Activated naive CD8-positive, alpha-beta T cell treated with anti-CD3 and anti-CD28 coated beads, Interleukin-2, amount 10 ng/mL, durations not matched to agents 7 days and 5 days (primary cell): Measurements from ENCODE around the gene GPX2. TPM values are rescaled to one million over a fixed set of nuclear protein-coding genes. Genes with fewer than 3 reads are reported as not detected.

Experiments
- ATAC-seq: fragments of 150-1000 bp; cut with Tn5 transposase; one replicate; pipeline ENCODE4 v1.10.0; 2021; ENCODE audit warnings: low read depth, moderate library complexity
- POLR2A ChIA-PET: fragments of 350-600 bp; sonication (Branson Sonifier 250); formaldehyde crosslinking; loops from one replicate; lab custom pipeline; 2021; ENCODE audit warnings: antibody characterized with exemption; lab: Charles Lee
- DNase-seq: peaks from one replicate; pipeline ENCODE4 v3.0.0; 2021
- H3K27ac Mint-ChIP-seq: one replicate; pipeline ENCODE4 v1.8.0; 2022; ENCODE audit warnings: mild to moderate bottlenecking, mixed read lengths
- H3K27me3 Mint-ChIP-seq: one replicate; pipeline ENCODE4 v1.8.0; 2022; ENCODE audit warnings: mild to moderate bottlenecking, moderate library complexity, mixed read lengths
- H3K36me3 Mint-ChIP-seq: one replicate; pipeline ENCODE4 v1.8.0; 2021; ENCODE audit warnings: mild to moderate bottlenecking, mixed read lengths
- H3K4me1 Mint-ChIP-seq: one replicate; pipeline ENCODE4 v1.8.0; 2021; ENCODE audit warnings: mixed read lengths
- H3K4me3 Mint-ChIP-seq: one replicate; pipeline ENCODE4 v1.8.0; 2022; ENCODE audit warnings: mild to moderate bottlenecking, moderate library complexity, mixed read lengths
- H3K9me3 Mint-ChIP-seq: one replicate; pipeline ENCODE4 v1.8.0; 2021; ENCODE audit warnings: mixed read lengths
- total RNA-seq, 2 experiments: library from RNA; stranded (reverse); gene quantifications; one replicate each; pipeline ENCODE4 v1.2.3, GENCODE V29; 2021

The GPX2 gene
- total RNA-seq, 2 experiments from 2014 or later: not detected

DNA sequence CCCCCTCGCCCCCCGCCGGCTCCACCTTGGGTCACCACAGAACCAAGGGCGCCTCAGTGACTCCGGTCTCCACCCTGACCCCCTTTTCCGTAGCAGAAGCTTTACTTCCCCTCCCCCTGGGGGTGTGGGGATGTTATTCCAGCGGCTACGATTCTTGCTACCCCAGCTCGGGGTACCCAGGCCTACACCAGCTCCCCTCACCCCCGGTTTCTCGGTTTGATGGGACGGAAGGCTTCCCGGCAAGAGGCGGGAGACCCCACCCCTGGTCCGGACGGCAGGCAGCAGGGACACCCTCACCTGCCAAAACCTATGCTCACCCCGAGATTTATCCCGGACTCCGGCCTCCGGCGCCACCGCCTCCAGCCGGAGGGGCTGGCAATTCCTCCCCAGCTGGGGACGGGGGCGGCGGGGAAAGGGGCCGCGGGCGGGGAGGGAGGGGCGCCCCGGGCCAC is 29.0 kb upstream of the GPX2 start:
- DNase-seq: no peak
- peak; percentile 6 for ATAC-seq
- H3K36me3 Mint-ChIP-seq: no peaks in the 10 kb centered on the region
- no peak overlapping the region for H3K27ac Mint-ChIP-seq
- POLR2A ChIA-PET: interaction anchor here (1.5 kb wide), 1 partner anchor 28 kb away, joined by 3 read pairs; no protein-coding TSS in a partner anchor
- peaks cover 16% of the 10 kb centered on the region for H3K27me3 Mint-ChIP-seq
- H3K9me3 Mint-ChIP-seq: no peaks in the 10 kb centered on the region
- H3K4me3 Mint-ChIP-seq: peak overlapping the region; percentile 65
- H3K4me1 Mint-ChIP-seq: peaks cover 8% of the 10 kb centered on the region

DNA sequence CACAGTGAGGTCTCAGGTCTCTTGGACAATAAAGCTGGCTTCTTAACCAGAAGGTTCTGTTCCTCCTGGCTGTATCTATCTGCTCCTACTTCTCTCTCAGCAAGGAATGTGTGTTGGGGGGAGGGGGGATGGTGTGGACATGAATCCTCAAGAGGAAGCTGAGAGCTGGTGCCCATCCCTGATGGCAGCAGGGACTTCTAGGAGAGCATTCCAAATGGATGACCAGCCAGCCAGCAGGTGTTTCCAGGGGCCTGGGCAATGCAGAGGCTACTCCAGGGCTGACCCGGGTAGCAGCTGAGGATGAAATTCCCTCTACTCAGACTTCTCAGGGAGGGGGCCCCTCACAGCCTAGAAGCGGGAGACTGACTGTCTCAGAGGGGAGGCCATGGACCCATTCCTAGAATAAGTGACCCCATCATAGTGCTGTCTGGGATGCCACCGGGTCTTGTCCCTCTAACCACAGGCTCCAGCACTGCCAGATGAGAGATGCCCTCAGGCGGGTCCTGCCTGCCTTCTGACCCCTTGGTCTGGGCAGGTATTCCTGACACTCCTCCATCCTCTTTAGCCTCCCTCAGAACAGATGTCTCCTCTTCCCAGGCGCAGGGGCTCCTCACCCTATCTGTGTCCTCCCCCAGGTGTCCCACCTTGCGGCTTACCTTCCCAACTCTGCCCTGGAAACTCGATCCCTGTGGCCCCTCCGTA is 28.4 kb upstream of the GPX2 start:
- H3K9me3 Mint-ChIP-seq: no peaks in the 10 kb centered on the region
- no peak for ATAC-seq
- H3K27me3 Mint-ChIP-seq: peaks cover 13% of the 10 kb centered on the region
- DNase-seq: no peak
- no peaks in the 10 kb centered on the region for H3K36me3 Mint-ChIP-seq
- POLR2A ChIA-PET: interaction anchor here (1.5 kb wide), 1 partner anchor 27 kb away, joined by 3 read pairs; no protein-coding TSS in a partner anchor
- no peak overlapping the region for H3K27ac Mint-ChIP-seq
- peak overlapping the region; percentile 65 for H3K4me3 Mint-ChIP-seq
- peaks cover 8% of the 10 kb centered on the region for H3K4me1 Mint-ChIP-seq

DNA sequence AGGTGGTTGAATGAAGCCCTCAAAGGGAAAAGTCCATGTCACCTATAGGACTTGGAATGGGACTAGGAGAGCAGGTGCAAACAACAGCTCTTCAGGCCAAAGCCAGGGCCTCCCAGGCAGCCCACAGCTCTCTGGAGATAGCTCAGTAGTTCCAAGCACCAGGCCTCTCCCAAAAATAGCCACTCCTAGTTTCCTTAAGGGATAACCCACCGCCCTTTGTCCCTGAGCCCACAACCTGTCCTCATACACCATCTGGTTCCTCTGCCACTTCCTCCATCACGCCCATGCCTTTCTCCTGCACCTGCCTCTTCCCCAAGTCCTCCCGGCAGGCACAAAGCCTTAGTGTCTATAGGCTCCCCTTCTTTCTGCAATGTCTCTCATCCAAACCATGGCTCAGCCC is 27.5 kb upstream of the GPX2 start:
- H3K4me3 Mint-ChIP-seq: no peak overlapping the region
- no peak overlapping the region for H3K27ac Mint-ChIP-seq

DNA sequence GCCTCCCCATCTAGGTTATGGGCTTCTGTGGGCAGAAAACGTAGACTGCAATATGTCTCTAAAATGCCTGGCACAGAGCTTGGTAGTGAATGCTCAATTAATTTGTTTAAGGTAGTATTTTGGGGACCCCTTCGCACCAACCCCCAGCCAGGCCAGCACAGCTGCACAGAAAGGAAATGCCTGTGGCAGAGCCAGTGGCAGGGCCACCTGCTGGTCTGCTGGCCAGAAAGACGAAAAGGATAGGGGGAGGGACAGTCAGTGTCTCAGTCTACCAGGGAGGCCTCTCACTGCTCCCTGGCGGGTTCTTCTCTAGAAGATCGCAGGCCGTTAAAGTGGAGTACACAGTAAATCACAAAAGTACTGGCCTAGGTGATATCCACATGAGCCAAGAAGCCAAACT is 26.1 kb upstream of the GPX2 start:
- ATAC-seq (no peak), DNase-seq (no peak)
- no peaks in the 10 kb centered on the region for H3K36me3 Mint-ChIP-seq
- H3K4me1 Mint-ChIP-seq: peaks cover 8% of the 10 kb centered on the region
- POLR2A ChIA-PET: no interaction called here
- no peak overlapping the region for H3K27ac Mint-ChIP-seq
- H3K27me3 Mint-ChIP-seq: peaks cover 9% of the 10 kb centered on the region
- no peak overlapping the region for H3K4me3 Mint-ChIP-seq
- H3K9me3 Mint-ChIP-seq: no peaks in the 10 kb centered on the region

More for the DNA sequence above, 27.5 kb upstream of the GPX2 start:
- ATAC-seq (no peak), DNase-seq (peak; percentile 24)
- POLR2A ChIA-PET: interaction anchor here (0.5 to 1.5 kb wide), 4 partner anchors 14 to 1849 kb away, joined by 3 to 6 read pairs (median 4); no protein-coding TSS in a partner anchor
- H3K36me3 Mint-ChIP-seq: no peaks in the 10 kb centered on the region
- peaks cover 13% of the 10 kb centered on the region for H3K27me3 Mint-ChIP-seq
- H3K9me3 Mint-ChIP-seq: no peaks in the 10 kb centered on the region
- H3K4me1 Mint-ChIP-seq: peaks cover 8% of the 10 kb centered on the region

DNA sequence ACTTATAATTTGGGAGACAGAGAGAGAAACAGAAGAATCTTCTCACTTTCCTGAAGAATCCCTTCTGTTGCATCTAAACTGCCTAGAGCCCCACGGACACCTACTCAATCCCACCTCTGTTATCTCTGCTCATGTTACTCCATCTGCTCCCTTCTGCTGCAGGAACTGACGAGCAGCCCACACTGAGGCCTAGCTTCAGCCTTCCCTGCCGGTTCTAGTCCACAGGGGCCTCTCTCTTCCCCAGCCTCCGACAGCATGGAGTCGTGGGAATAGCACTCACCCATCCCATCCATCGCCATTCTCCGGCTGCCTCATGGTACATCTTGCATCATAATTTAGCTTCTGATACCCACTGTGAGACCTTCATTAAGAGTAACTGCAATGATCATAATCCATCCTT is 25.6 kb upstream of the GPX2 start:
- H3K4me1 Mint-ChIP-seq: peaks cover 8% of the 10 kb centered on the region
- ATAC-seq (no peak), DNase-seq (no peak)
- POLR2A ChIA-PET: no interaction called here
- H3K27me3 Mint-ChIP-seq: peaks cover 7% of the 10 kb centered on the region
- no peak overlapping the region for H3K4me3 Mint-ChIP-seq
- H3K27ac Mint-ChIP-seq: no peak overlapping the region
- H3K9me3 Mint-ChIP-seq: no peaks in the 10 kb centered on the region
- no peaks in the 10 kb centered on the region for H3K36me3 Mint-ChIP-seq

DNA sequence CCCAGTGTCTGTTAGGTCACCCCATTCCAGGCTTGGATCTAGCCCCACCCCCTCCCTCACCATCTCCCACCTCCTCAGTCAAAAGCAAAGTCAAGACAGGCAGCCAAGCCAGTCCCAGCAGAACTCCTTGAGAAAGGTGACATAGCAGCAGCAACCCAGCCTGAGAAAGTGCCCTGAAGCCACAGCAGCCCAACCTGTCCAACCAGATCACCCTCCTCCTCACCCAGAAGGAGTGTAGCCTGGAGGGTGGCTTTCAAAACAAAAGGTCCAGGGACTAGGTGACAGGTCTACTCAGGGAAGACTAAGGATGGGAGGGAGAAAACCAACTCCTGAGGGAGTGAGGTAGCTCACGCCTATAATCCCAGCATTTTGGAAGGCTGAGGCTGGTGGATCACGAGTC is 24.4 kb upstream of the GPX2 start:
- Mint-ChIP-seq H3K4me1 (peaks cover 8% of the 10 kb centered on the region), H3K27me3 (peaks cover 6% of the 10 kb centered on the region), H3K36me3 (no peaks in the 10 kb centered on the region), H3K4me3 (no peak overlapping the region), H3K27ac (no peak overlapping the region), H3K9me3 (no peaks in the 10 kb centered on the region)
- POLR2A ChIA-PET: no interaction called here
- ATAC-seq (no peak), DNase-seq (no peak)

DNA sequence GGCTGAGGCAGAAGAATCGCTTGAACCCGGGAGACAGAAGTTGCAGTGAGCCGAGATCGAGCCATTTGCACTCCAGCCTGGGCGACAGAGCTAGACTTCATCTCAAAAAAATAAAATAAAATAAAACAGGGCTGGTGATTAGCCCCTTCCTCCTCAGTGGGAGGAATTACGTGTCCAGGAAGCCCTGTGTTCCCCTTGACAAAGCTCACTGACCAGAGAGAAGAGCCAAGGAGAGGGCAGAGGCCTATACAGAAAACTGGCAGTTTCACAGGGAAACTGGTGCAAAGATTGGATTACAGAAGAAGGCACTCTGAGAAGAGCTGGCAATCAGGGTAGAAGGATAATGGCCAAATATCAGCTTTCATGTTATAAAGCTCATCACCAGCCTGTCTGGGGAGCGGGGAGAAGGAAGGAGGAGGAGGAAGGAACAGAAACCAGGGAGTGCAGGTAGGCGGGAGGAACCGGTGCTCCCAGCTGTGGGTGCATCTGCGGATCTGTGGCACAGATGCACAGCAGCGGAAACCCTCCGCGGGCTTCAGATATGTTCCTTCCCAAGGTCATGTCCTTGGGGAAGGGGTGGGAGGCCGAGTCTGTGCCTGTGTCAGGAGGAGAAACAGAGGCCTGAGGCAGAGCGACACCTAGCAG is 22.9 kb upstream of the GPX2 start:
- Mint-ChIP-seq H3K27ac (no peak overlapping the region), H3K4me1 (peaks cover 12% of the 10 kb centered on the region), H3K27me3 (no peaks in the 10 kb centered on the region), H3K4me3 (no peak overlapping the region), H3K9me3 (no peaks in the 10 kb centered on the region), H3K36me3 (no peaks in the 10 kb centered on the region)
- ATAC-seq: no peak
- POLR2A ChIA-PET: no interaction called here
- no peak for DNase-seq

DNA sequence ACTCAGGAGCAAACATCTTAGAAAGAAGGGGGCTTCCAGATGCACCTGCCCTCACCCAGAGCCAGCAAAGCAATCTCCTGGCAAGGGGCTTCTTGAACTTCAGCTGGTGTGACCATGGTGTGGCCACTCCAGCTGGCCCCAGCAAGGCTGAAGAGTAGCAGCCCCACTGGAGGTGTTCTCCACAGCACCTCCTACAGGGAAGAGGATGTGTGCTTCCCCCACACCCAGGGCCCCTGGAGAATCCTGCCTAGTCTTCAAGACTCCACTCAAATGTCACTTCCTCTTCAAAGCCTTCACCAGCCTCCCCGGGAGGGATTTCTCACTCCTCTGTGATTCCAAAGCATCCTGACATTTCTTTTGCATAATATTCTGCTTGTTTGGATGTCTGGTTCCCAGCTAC is 21.1 kb upstream of the GPX2 start:
- Mint-ChIP-seq H3K36me3 (no peaks in the 10 kb centered on the region), H3K9me3 (no peaks in the 10 kb centered on the region), H3K4me1 (peaks cover 12% of the 10 kb centered on the region), H3K27me3 (no peaks in the 10 kb centered on the region), H3K4me3 (no peak overlapping the region), H3K27ac (no peak overlapping the region)
- ATAC-seq (no peak), DNase-seq (no peak)
- POLR2A ChIA-PET: interaction anchor here (0.7 kb wide), 1 partner anchor 292 kb away, joined by 4 read pairs; no protein-coding TSS in a partner anchor

DNA sequence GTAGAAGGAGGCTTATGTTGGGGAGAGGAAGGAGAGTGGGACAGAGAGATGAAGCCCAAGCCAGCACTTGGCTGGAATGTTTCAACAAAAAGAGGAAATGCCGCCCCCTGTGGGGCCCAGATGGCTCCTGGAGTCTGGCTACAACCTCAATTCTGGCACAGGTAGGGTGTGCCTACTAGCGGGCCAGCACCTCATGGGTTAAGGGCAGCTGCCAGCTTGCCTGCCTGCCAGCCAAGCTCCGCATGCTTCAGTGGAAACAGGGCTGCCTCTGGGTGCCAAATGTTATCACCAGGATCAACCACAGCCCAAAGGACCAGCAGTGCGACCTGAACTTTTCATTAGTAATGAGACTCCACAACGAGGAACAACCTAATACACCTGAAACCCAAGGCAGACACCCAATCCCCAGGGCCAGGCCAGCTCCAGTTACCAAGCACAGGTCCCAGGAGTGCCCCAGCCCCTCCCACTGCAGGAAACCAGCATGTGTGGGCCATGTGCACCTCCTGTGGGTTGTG is 18.3 kb upstream of the GPX2 start:
- POLR2A ChIA-PET: no interaction called here
- no peaks in the 10 kb centered on the region for H3K36me3 Mint-ChIP-seq
- H3K27ac Mint-ChIP-seq: no peak overlapping the region
- ATAC-seq (no peak), DNase-seq (no peak)
- H3K27me3 Mint-ChIP-seq: no peaks in the 10 kb centered on the region
- H3K4me1 Mint-ChIP-seq: peaks cover 6% of the 10 kb centered on the region
- H3K9me3 Mint-ChIP-seq: no peaks in the 10 kb centered on the region
- no peak overlapping the region for H3K4me3 Mint-ChIP-seq

DNA sequence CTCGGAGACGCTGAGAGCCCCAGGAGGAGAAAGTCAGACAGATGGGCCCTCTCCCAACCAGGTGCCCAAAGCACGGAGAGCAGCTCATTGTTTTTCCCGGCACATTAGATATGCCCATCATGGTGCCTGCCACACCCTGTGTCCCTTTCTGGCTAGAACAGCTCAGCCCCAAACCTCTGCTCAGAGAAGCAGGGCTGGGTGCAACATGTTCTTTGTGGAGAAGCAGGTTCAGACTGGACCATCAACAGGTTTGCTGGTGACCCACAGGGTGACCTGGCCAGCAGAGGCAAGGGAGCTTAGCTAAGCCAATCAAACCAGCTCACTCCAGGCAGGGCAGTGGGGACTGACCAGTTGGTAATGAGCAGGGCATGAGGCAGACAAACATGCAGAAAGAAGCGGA is 16.2 kb upstream of the GPX2 start:
- Mint-ChIP-seq H3K4me3 (no peak overlapping the region), H3K4me1 (peaks cover 6% of the 10 kb centered on the region)

DNA sequence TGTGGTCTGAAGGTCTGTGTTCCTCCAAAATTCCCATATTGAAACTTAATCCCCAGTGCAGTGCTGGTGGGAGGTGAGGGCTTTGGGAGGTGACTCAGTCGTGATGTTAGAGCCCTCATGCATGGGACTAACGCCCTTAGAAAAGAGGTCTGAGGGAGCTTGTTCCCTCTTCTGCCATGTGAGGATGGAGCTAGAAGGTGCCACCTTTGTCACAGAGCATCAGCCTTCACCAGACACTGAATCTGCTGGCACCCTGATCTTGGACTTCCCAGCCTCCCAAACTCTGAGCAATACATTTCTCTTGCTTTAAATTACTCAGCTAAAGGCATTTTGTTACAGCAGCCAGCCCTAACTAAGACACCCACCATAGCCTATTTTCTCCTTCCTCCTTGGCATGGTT is 15.7 kb upstream of the GPX2 start:
- H3K4me3 Mint-ChIP-seq: no peak overlapping the region
- H3K36me3 Mint-ChIP-seq: no peaks in the 10 kb centered on the region
- H3K27ac Mint-ChIP-seq: no peak overlapping the region
- POLR2A ChIA-PET: no interaction called here
- peaks cover 6% of the 10 kb centered on the region for H3K4me1 Mint-ChIP-seq
- DNase-seq (no peak), ATAC-seq (no peak)
- H3K27me3 Mint-ChIP-seq: no peaks in the 10 kb centered on the region
- no peaks in the 10 kb centered on the region for H3K9me3 Mint-ChIP-seq

More for the DNA sequence above, 16.2 kb upstream of the GPX2 start:
- DNase-seq (no peak), ATAC-seq (no peak)
- no peaks in the 10 kb centered on the region for H3K9me3 Mint-ChIP-seq
- H3K27me3 Mint-ChIP-seq: no peaks in the 10 kb centered on the region
- POLR2A ChIA-PET: no interaction called here
- no peak overlapping the region for H3K27ac Mint-ChIP-seq
- H3K36me3 Mint-ChIP-seq: no peaks in the 10 kb centered on the region

DNA sequence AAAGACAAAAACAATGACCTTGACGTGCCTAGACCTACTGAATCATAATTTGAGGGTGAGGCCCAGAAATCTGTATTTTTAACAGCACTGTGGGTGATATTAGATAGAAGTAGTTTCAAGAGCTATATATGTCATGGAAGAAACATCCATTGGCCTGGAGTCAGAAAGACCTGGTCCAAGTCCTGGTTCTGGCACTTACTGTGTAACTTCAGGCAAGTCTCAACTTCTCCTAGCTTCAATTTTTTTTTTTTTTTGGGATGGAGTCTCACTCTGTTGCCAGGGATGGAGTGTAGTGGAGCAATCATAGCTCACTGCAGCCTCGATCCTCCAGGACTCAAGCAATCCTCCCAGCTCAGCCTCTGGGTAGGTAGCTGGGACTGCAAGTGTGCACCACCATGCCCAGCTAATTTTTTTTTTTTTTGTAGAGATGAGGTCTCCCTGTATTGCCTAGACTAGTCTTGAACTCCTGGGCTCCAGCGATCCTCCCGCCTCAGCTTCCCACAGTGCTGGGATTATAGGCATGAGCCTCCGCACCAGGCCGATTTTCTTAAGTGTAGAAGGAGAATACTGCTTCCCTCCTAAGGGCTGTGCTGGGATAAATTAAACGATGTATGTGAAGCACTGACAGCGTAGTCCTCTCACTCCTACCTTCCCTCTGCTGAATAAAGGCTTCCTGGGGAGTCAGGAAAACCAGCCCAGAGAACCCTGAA is 14.3 kb upstream of the GPX2 start:
- DNase-seq (no peak), ATAC-seq (no peak)
- no peaks in the 10 kb centered on the region for H3K9me3 Mint-ChIP-seq
- H3K4me3 Mint-ChIP-seq: no peak overlapping the region
- no peaks in the 10 kb centered on the region for H3K36me3 Mint-ChIP-seq
- no peak overlapping the region for H3K27ac Mint-ChIP-seq
- H3K27me3 Mint-ChIP-seq: no peaks in the 10 kb centered on the region
- POLR2A ChIA-PET: interaction anchor here (0.6 to 0.7 kb wide), 3 partner anchors 13 to 65 kb away, joined by 3 read pairs; no protein-coding TSS in a partner anchor
- H3K4me1 Mint-ChIP-seq: peaks cover 11% of the 10 kb centered on the region

DNA sequence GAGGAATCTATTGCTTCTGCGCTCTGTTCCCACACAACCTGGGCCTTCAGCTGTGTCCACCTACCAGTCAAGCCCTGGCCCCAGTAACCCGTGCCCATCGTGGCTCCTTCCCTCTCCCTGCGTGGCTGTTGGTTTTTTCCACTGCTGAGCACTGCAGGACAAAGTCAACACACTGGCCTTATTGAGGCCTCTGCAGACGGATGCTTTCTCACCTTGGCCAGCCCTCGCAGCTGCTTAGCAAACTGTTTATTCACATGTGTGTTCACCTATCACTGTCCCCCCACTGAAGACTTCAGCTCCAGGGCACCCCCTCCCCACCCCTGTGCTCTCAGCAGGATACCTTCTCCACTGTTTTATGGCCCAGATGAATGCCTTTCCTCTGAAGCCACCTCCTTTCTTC is 12.8 kb upstream of the GPX2 start:
- DNase-seq: no peak
- peaks cover 6% of the 10 kb centered on the region for H3K4me1 Mint-ChIP-seq
- H3K27me3 Mint-ChIP-seq: no peaks in the 10 kb centered on the region
- H3K4me3 Mint-ChIP-seq: no peak overlapping the region
- no peak for ATAC-seq
- POLR2A ChIA-PET: no interaction called here
- H3K27ac Mint-ChIP-seq: no peak overlapping the region
- no peaks in the 10 kb centered on the region for H3K36me3 Mint-ChIP-seq
- H3K9me3 Mint-ChIP-seq: no peaks in the 10 kb centered on the region
